SJSA1 (cell line): ENCODE measurements around the gene GNG3. TPM values are rescaled to one million over a fixed set of nuclear protein-coding genes. Genes with fewer than 3 reads are reported as not detected.
"Not testable (repeated sequence)": the region's sequence is repeated elsewhere in the genome, so short reads cannot be mapped to it uniquely, and the experiment has no call there.

Experiments
- DNase-seq, 2 experiments: peaks; one replicate each; pipeline ENCODE4 v3.0.0-alpha.2; 2015 to 2020; ENCODE audit warnings: low spot score in 2 of 2, low read depth in 1 of 2
- H3K27ac ChIP-seq: fragments of 250-450 bp; sonication (Bioruptor Pico); 2 replicates; pipeline ENCODE4 v1.5.1; 2020; ENCODE audit warnings: mild to moderate bottlenecking, moderate library complexity
- H3K27me3 ChIP-seq: fragments of 250-450 bp; sonication (Bioruptor Pico); replicated peaks from 2 replicates; pipeline ENCODE4 v1.5.1; 2020; ENCODE audit warnings: mild to moderate bottlenecking, moderate library complexity
- H3K36me3 ChIP-seq: fragments of 250-450 bp; sonication (Bioruptor Pico); 2 replicates; pipeline ENCODE4 v1.5.1; 2020; ENCODE audit warnings: mild to moderate bottlenecking
- H3K4me1 ChIP-seq: fragments of 250-450 bp; sonication (Bioruptor Pico); replicated peaks from 2 replicates; pipeline ENCODE4 v1.6.1; 2021; ENCODE audit warnings: mild to moderate bottlenecking
- H3K4me3 ChIP-seq: fragments of 250-450 bp; sonication (Bioruptor Pico); 2 replicates; pipeline ENCODE4 v1.5.1; 2020; ENCODE audit warnings: mild to moderate bottlenecking
- H3K9me3 ChIP-seq: fragments of 250-450 bp; sonication (Bioruptor Pico); replicated peaks from 2 replicates; pipeline ENCODE4 v1.5.1; 2020; ENCODE audit warnings: mild to moderate bottlenecking
- total RNA-seq: library from RNA; depleted of rRNA; stranded (reverse); fragments of >200 nt; shearing (Covaris generic); gene quantifications from 2 replicates; pipeline ENCODE4 v1.2.3, GENCODE V29; 2014

The GNG3 gene
- total RNA-seq, 1 experiment from 2014 or later = not detected

DNA sequence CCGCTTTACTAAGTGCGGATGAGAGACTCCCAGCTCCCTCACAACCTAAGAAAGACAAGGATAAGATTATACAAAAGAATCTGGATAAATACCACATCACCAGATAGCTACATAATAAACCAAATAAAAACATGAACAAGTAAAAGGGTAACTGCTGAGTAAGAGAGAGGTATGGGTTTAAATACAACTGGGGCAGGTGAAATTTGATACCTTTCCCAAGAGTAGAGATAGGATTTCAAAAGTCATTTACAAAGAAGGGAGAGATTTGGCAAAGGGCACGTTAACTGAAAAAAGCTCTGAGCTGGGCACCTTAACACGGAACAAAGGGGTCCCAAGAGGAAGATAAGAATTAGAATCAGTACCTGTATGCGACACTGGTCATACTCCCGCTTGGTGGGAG is 30.3 kb upstream of the GNG3 start:
- Histone ChIP-seq H3K36me3 (peaks cover 58% of the 10 kb centered on the region), H3K9me3 (no peaks in the 10 kb centered on the region), H3K4me1 (peaks cover 27% of the 10 kb centered on the region), H3K27me3 (no peaks in the 10 kb centered on the region), H3K27ac (no peak overlapping the region), H3K4me3 (no peak overlapping the region)
- no peak for DNase-seq

- Histone ChIP-seq H3K4me1 (peaks cover 24% of the 10 kb centered on the region), H3K27ac (no peak overlapping the region), H3K27me3 (no peaks in the 10 kb centered on the region), H3K36me3 (peaks cover 54% of the 10 kb centered on the region), H3K4me3 (peak overlapping the region; percentile 90; the same call in 1 of the 2 replicates), H3K9me3 (no peaks in the 10 kb centered on the region)
- no peak for DNase-seq
These were observed 29.8 kb upstream of the GNG3 start for GRCh38 chr11:62677714-62678113.

GRCh38 chr11:62678433-62678769 is 29.1 kb upstream of the GNG3 start:
- no peak for DNase-seq
- peak overlapping the region; percentile 59 for H3K27ac ChIP-seq
- H3K4me3 ChIP-seq = peak overlapping the region; percentile 90
- H3K36me3 ChIP-seq = peaks cover 48% of the 10 kb centered on the region
- peaks cover 20% of the 10 kb centered on the region for H3K4me1 ChIP-seq
- no peaks in the 10 kb centered on the region for H3K27me3 ChIP-seq
- H3K9me3 ChIP-seq = no peaks in the 10 kb centered on the region

GRCh38 chr11:62678770-62679696 is 28.4 kb upstream of the GNG3 start, which contains the start of gene UBXN1:
Gene UBXN1 (minus strand): TSS chr11:62679073. CDS start chr11:62678923, 150 bp downstream.
- H3K36me3 ChIP-seq = peaks cover 41% of the 10 kb centered on the region
- DNase-seq = peak; percentile 88 to 94
- H3K27me3 ChIP-seq = no peaks in the 10 kb centered on the region
- H3K4me1 ChIP-seq = peaks cover 20% of the 10 kb centered on the region
- H3K4me3 ChIP-seq = peak within 1 kb of the TSS; percentile 90
- no peaks in the 10 kb centered on the region for H3K9me3 ChIP-seq
- peak within 1 kb of the TSS; percentile 59 for H3K27ac ChIP-seq

- DNase-seq = peak; percentile 54 to 68
- peaks cover 27% of the 10 kb centered on the region for H3K36me3 ChIP-seq
- H3K4me3 ChIP-seq = no peak overlapping the region
- no peaks in the 10 kb centered on the region for H3K9me3 ChIP-seq
- H3K27ac ChIP-seq = no peak overlapping the region; the same call in 1 of the 2 replicates
- no peaks in the 10 kb centered on the region for H3K27me3 ChIP-seq
- peaks cover 20% of the 10 kb centered on the region for H3K4me1 ChIP-seq
These were observed 26.6 kb upstream of the GNG3 start for GRCh38 chr11:62680825-62681240.

GRCh38 chr11:62682518-62682917 is 25.0 kb upstream of the GNG3 start:
- DNase-seq = no peak
- Histone ChIP-seq H3K36me3 (peaks cover 11% of the 10 kb centered on the region), H3K4me1 (peaks cover 20% of the 10 kb centered on the region), H3K4me3 (no peak overlapping the region), H3K27me3 (no peaks in the 10 kb centered on the region), H3K9me3 (no peaks in the 10 kb centered on the region), H3K27ac (no peak overlapping the region)

DNA sequence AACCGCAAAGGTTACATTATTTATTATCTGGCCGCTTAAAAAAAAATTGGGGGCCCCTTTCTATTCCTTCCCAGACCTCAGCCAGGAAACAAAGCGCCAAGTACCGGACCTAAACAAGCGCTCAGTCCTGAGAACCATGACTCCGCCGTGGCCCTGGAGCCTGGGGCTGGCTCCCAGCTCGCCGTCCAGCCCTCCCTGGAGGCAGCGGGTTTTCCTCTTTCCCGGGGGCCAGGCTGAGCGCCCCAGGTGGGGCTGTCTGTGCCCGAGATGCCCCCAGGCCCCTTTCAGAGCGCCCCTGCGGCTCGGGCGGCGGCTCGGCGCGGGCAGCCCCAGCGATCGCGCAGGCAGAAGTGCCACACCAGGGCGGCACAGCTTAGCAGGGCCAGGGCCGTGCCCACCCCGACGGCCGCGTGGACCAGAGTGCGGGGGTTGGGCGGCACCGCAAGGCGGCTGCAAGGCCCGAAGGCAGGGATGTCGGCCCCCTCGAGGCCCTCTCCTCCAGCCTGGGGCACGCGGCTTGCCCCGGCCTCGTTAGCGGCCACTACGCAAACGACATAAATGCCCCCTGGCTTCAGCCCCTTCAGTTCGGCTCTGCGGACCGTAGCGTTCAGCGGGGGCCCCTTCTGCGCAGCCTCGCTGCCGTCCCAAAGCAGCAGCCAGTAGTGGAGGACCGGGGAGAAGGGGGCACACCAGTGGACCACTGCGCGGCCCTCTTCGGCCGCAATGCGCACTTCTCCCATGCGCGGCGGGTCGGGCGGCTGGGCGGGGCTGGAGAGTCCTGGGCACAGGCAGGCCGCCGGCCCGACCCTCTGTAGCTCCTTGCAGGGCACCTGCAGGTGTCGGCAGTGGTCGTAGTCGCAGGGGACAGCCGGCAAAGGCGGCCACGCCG is 19.7 kb upstream of the GNG3 start:
- H3K9me3 ChIP-seq = no peaks in the 10 kb centered on the region
- peaks cover 29% of the 10 kb centered on the region for H3K36me3 ChIP-seq
- H3K4me3 ChIP-seq = no peak overlapping the region
- no peak overlapping the region for H3K27ac ChIP-seq
- peaks cover 12% of the 10 kb centered on the region for H3K4me1 ChIP-seq
- no peaks in the 10 kb centered on the region for H3K27me3 ChIP-seq
- no peak for DNase-seq

DNA sequence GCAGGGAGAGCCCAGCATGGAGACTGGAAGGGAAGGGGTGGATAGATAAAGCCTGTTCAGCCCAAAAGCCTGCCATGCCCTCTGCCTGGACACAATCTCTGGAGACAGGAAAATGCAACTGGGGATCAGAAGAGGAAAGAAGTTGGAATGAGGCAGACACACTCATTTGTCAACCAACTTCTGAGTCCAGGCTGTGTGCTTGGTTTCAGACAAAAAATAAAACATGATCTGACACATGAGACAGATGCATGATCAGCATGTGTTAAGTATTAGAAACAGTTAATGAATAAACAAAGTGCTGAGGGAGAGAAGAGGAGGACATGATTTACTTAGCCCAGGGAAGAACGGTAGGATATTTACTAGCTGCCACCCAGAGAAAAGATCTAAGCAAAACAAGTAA is 19.0 kb upstream of the GNG3 start:
- no peak overlapping the region for H3K27ac ChIP-seq
- H3K4me3 ChIP-seq = no peak overlapping the region
- no peak for DNase-seq

DNA sequence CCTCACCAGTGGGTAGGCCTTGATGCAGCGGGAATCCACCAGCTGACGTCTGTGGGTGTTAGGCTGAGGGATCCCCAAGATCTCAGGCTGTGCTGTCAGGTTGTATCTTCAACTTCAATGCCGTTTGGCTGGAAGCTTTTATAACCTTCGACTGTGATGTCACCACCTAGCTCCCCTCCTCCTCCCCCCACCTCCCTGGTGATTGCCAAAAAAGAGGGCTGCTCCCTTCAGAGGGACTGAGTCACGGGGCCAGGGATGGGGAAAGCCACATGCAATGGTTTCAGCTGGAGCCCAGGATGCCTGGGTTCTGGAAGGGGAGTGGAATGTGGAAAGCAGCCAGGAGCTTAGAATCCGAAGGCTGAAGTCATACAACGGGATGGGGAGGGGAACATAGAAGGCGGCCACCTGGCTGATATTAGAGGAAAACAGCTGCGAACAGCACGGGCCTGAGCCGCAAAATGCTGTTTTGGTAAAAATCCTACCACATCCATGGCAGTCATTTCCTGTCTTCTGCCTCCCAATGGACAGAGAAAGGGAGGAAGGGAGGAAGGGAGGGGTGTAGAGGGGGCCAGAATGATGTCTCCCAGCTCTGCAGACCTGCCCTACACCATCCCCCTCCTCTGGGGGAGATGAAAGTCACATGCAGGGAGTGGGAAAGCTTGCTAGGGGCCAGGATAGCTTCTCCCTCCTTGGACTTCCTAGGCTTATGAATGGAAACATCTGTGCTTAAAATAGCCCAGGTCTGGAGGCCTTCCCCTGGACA is 17.9 kb upstream of the GNG3 start, which contains the start of gene LRRN4CL:
LRRN4CL (minus strand) TSS at position 110 of the 763 bp plus-strand sequence. CDS start 1,022 bp downstream, outside the sequence.
- peak; percentile 65 to 86 for DNase-seq
- Histone ChIP-seq H3K4me1 (peaks cover 12% of the 10 kb centered on the region), H3K27me3 (no peaks in the 10 kb centered on the region), H3K36me3 (peaks cover 46% of the 10 kb centered on the region), H3K27ac (peak within 1 kb of the TSS; percentile 13; the same call in 1 of the 2 replicates), H3K9me3 (no peaks in the 10 kb centered on the region), H3K4me3 (no peak within 1 kb of the TSS)

More for the DNA sequence above, 19.0 kb upstream of the GNG3 start:
- Histone ChIP-seq H3K9me3 (no peaks in the 10 kb centered on the region), H3K4me1 (peaks cover 12% of the 10 kb centered on the region), H3K27me3 (no peaks in the 10 kb centered on the region), H3K36me3 (peaks cover 36% of the 10 kb centered on the region)

DNA sequence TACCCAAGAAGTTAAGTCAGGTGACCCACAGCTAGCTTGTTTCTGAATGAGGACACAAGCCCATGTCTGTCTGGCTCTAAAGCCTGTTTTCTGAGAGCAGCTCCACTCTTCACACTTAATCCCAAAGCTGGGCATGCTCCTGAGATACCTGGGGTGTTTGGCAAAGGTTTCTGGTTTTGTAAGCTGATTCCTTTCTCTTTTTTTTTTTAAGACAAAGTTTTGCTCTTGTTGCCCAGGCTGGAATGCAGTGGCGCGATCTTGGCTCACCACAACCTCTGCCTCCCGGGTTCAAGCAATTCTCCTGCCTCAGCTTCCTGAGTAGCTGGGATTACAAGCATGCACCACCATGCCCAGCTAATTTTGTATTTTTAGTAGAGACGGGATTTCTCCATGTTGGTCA is 13.9 kb upstream of the GNG3 start:
- not testable (repeated sequence) for H3K27ac ChIP-seq, H3K4me3 ChIP-seq, H3K9me3 ChIP-seq

DNA sequence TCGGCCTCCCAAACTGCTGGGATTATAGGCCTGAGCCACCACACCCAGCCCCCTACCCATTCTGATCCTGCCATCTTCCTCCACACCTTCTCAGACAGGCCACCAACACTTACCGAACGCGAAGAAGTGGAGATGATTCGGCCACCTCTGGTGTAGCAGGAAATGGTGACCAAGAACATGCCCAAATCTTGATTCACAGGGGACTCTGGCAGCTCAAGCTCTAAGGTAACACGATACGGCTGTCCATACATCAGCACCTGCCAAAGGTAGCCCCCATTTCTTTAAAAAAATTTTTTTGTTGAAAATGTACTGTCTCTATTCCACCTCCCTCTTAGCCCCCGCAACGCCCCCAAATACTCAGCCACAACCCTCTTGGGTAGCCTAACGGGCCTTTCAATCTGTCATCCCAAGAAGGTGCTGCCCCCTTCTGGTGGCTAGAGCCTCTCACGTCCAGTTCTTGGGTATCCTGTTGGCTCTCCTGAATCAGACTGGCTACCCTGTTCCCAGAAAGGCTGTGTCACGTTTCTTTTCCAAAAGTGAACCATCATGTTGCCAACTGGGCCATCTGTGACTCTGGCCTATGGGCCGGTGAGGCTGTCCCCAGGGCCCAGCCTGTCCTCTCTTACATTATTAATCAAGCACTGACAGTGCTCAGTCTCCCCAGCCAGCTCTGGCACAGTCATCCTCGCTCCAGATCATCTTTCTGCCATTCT is 12.9 kb upstream of the GNG3 start:
- Histone ChIP-seq H3K27ac (no peak overlapping the region), H3K4me3 (no peak overlapping the region), H3K36me3 (peaks cover 64% of the 10 kb centered on the region), H3K4me1 (peaks cover 6% of the 10 kb centered on the region), H3K9me3 (no peaks in the 10 kb centered on the region), H3K27me3 (no peaks in the 10 kb centered on the region)
- peak; percentile 74 to 88 for DNase-seq

More for the DNA sequence above, 13.9 kb upstream of the GNG3 start:
- DNase-seq, H3K27me3 ChIP-seq: not testable (repeated sequence)
- H3K36me3 ChIP-seq = peaks cover 57% of the 10 kb centered on the region
- peaks cover 12% of the 10 kb centered on the region for H3K4me1 ChIP-seq

DNA sequence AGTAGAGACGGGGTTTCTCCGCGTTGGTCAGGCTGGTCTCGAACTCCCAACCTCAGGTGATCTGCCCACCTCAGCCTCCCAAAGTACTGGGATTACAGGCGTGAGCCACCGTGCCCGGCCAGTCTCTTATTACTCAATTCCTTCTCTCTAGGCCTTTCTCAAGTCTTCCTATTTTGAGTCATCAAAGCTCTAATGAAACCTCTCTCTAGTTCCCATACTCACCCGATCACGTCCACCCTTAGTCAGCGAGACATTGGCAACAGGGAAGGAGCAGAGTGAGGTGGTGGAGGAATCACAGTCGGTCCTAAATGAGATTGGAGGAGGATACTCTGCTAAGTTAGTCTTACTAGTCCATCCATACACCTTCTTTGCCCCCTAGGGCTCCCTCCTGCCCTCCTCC is 5.2 kb upstream of the GNG3 start:
- Histone ChIP-seq H3K4me1 (peaks cover 13% of the 10 kb centered on the region), H3K36me3 (peaks cover 74% of the 10 kb centered on the region), H3K9me3 (no peaks in the 10 kb centered on the region), H3K27me3 (no peaks in the 10 kb centered on the region), H3K4me3 (no peak overlapping the region), H3K27ac (no peak overlapping the region)
- DNase-seq = no peak
